Cerebellar cortex (tissue), 1 donor: ENCODE data around the gene DSCAML1.

Source experiments
- DNase-seq: peaks from one replicate; pipeline ENCODE4 v3.0.0-alpha.2; 2015; ENCODE audit warnings: low spot score

Gene DSCAML1

DNA sequence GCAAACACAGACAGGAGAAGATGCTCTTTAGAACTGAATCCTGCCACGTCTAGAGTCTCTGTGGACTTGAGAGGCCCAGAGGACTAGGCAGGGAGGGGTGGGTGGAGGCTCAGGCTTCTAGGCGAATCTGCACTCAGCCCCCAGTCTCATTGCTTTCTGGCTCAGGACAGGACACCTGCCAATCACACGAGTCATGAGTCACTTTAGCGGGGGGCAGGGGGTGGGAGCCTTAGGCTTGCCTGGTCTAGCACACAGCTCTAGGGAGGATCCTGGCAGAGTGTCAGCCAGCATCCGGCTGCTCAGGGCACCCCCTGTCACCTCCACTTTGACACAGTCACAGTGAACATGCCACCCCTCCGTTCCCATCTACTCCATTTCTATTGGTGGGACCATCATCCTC lies 301.7 kb downstream of the DSCAML1 start:
- no peak for DNase-seq

- DNase-seq: no peak
Measured at GRCh38 chr11:117492578-117493251, 304.3 kb downstream of the DSCAML1 start.

DNA sequence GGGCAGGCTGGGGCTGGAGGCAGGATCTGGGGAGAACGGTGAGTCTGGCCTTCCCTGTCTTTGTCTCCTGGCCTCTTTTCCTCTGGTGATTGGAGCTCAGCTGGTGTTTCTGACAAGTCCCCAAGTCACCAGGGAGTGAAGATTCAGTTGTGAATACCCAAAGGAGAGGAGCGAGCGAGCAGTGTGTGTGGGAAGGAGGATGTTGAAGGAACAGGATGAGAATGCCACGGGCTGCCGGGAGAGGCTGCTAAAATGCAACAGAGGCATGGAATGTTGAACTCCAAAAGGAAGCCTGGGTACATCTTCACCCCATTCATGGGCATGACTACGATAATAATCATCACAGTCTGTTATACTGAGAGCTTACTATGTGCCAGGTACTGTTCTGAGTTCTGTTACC lies 306.1 kb downstream of the DSCAML1 start:
- DNase-seq: no peak

- DNase-seq: no peak
Measured at GRCh38 chr11:117489999-117490679, 306.9 kb downstream of the DSCAML1 start.

GRCh38 chr11:117488996-117489952 lies 307.7 kb downstream of the DSCAML1 start:
- no peak for DNase-seq

- DNase-seq: no peak
Measured at GRCh38 chr11:117486059-117486458, 311.0 kb downstream of the DSCAML1 start.

DNA sequence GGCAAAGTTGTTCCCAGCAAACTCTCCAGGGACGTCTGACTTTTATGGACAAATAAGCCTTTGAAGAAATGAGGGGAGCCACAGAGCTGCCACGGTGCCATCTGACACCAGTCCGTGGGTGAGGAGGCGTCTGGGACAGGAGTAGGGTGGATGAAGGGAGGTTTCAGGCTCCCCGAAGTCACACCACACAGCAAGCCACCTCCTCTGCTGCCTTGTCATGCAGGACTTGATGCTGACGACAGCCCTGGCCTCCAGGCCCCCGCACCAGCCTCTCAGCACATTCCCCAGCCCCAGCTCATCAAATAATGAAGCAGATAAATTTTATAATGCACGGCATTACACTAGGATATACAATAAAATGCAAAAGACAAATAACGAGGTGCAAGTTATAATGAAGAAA lies 312.9 kb downstream of the DSCAML1 start:
- DNase-seq: no peak

- no peak for DNase-seq
Measured at GRCh38 chr11:117483372-117483771, 313.6 kb downstream of the DSCAML1 start.

DNA sequence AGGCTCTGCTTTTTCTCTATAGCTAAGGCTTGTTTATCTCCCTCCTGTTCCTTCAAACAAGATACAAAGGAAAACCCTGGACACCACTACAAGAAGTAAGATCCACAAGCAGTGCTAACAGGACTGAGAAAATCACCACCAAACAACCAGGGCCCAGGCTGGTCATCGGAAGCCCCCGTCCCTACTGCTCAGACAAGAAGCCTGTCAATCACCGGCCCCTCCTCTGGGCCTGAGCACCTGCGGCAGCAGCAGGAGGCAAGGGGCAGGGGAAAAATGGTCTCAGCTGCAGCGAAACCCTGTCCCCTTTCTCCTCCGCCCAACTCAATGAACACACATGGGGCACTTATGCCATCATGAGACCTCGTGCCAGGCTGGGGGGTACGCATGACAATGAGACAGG lies 314.1 kb downstream of the DSCAML1 start:
- no peak for DNase-seq

DNA sequence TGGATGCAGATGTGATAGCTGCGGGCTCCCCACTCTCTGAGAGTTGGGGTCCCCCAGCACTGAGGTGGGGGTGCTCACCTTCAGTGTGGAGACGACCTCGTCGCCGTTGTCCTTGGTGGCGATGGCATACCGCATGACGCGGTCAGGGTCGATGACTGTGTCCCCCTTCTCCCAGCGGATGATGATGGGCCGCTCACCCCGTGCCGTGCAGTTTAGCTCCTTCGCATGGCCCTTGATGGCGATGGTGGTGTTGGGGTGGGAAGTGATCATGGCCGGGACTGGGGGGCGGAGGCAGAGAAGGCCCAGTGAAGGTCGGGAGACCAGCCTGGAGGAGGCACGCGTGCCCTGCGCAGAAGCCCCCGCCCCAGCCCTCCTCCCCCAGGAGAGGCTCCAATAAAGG lies 315.1 kb downstream of the DSCAML1 start:
- DNase-seq: no peak

DNA sequence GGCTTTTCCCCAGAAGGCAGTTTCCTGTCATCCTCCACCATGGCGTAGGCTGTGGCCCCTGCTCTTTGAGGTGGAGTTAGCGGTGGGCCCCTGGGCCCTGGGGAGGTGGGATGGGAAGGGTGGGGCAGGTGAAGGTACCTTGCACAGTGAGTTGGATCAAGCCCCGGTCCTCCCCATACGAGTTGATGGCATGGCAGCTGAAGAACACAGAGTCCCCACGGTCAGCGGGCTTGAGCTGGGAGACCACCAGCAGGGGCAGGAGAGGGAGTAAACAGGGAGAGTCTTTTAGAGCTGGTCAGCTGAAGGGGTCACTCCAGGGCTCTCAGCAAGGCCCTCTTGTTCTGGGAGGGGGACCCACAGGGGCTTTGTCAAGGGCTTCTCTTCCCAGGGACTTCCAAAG lies 316.0 kb downstream of the DSCAML1 start:
- no peak for DNase-seq

- DNase-seq: no peak
Measured at GRCh38 chr11:117480221-117480620, 316.8 kb downstream of the DSCAML1 start.

DNA sequence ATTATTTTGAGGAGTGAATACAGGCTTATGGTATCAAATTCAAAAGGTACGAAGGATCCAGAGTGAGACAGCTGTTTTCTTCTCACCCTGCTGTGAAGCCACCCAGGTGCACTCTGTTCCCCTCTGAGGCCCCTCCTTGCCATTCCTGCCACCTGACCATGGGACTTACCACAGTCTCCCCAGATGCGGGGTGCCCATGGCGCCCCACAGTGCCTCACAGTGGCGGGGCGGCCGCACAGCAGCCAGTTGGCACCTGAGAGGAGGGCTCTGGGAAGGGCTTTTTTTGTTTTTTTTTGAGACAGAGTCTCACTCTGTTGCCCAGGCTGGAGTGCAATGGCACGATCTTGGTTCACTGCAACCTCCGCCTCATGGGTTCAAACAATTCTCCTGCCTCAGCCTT lies 317.6 kb downstream of the DSCAML1 start:
- DNase-seq: no peak

DNA sequence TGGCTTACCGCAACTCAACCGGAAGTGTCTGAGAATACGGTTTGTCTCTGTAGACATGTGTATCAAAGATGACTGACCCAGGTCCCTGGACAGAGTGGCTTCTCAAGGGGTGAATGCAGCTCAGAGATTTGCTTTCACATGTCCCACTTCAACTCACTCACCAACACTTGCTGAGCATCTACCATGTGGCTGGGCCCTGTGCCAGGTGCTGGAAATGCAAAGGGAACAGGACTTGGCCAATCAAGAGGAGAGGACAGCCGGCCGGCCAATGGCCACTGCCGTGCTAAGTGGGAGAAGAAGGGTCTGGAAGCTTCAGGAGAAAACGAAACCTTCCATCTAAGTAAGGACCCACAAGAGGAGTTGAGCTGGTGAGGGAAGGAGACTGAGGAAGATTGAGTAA lies 318.1 kb downstream of the DSCAML1 start:
- peak; percentile 15 for DNase-seq

DNA sequence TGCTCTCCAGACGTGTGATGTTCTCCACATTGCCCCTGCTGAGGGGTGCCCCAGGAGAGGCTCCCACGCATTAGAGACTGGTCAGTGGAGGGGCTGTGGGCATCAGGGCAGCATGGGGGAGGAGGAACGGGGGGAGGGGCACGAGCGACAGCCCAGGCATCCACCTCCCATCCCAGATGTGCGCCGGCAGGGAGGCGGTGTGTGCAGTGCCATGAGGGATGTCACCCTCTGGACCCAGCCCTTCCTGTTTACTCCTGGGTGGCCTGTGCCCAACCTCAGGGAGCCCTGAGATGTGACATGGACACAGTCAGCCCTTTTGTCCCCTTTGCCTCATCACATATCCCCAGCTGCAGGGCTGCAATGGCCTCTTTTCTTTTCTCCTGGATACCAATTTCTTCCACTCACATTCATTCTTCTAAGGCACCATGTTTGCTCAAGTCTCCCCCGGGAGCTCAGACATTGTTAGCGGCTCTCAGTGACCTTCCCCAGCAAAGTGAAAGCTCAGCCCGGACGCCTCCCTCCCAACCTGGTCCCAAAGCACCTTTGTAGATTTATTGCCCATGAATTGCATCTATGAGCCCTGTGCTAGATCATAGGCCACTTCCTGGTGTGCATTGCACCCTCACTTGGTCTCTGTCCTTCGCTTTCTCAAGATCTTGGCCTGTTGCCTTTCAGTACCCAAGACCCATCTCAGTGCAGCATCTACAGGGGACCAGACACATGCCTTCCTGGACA lies 318.7 kb downstream of the DSCAML1 start:
- DNase-seq: no peak

- no peak for DNase-seq
Measured at GRCh38 chr11:117477721-117478120, 319.3 kb downstream of the DSCAML1 start.

- no peak for DNase-seq
Measured at GRCh38 chr11:117476531-117477142, 320.4 kb downstream of the DSCAML1 start.

DNA sequence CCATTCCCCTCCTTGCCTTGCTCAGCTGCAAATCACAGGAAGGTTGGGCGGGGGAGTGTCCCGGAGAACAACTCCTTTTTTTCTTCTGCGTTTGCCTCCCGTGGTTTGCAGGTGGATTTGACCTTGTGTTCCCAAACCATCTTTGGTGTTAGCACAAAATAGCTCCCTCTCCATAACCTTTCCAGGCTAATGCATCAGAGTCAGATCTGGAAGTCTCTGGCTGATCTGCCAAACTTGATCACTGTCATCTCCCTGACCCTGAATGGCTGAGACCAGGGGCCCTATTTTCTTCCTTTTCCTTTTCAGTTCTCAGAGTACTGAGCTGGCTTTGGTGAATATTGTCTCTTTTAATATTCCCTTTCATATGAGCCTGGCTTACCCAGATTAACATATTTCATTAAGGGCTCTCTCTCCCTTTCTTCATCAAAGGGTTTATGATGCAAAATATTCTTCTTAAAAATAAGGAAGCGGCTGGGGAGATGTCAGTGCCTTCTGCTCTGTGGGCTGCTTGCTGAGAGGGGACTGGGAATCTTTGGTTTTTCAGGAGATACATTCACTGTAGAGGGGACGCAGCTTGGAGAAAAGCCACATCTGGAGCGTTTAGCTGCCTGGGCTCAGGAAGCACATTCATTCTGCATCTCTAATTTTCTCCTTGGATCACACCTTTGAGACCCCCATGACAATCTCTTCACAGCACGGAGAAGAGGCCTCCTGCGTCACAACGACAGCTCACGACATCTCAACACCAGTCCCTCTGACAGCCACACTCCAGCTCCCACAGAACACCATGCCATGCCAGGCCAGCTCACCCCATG lies 321.1 kb downstream of the DSCAML1 start:
- no peak for DNase-seq

- no peak for DNase-seq
Measured at GRCh38 chr11:117473481-117474091, 323.4 kb downstream of the DSCAML1 start.

DNA sequence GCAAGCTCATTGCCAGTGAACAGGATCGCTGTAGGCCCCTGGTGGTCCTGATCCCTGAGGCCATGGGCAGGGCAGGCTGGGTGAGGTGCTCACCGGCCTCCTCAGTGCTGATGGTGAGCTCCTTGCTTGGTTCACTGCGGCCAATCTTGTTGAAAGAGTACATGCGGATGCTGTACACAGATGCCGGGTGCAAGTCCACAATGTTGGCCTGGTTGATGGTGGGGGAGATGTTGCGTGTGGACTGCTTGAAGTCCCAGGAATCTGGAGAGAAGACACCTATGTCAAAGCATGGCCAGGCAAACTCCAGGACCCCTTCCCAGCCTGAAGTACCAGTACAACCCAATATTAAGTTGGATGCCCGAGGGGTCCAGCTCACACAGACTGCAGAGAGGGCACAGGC lies 325.2 kb downstream of the DSCAML1 start:
- no peak for DNase-seq
